ENCODE results near the gene OR2A12. TPM values are rescaled to one million over a fixed set of nuclear protein-coding genes. Genes with fewer than 3 reads are reported as not detected.

Gene OR2A12
- total and polyA plus RNA-seq, 12 donors = not detected

GRCh38 chr7:144086730-144087129 lies 652 bp downstream of the OR2A12 start:
- intact Hi-C loops (cut with DNase I) = no loop called here
- no peaks in the 10 kb centered on the region for H3K36me3 ChIP-seq (replicated peaks in 1 of 2)
- no peak for DNase-seq
- H3K4me1 ChIP-seq (replicated peaks in 1 of 2) = no peaks in the 10 kb centered on the region
- no peak for TF ChIP-seq CTCF (IDR thresholded peaks at IDR 0.05)
- TF ChIP-seq POLR2A (IDR thresholded peaks at IDR 0.05) = no peak
- WGBS, 4 donors = 57 to 68% (median 63%) methylated on average over 4 of the region's 4 CpGs
- no peaks in the 10 kb centered on the region for H3K9me3 ChIP-seq (replicated peaks in 1 of 3)
- no peak overlapping the region for H3K27ac ChIP-seq
- no peak overlapping the region for H3K4me3 ChIP-seq
- peaks cover 4% of the 10 kb centered on the region for H3K27me3 ChIP-seq

- no peaks in the 10 kb centered on the region for H3K36me3 ChIP-seq (replicated peaks in 1 of 2)
- no peaks in the 10 kb centered on the region for H3K9me3 ChIP-seq (replicated peaks in 1 of 3)
- intact Hi-C loops (cut with DNase I) = no loop called here
- peaks cover 4% of the 10 kb centered on the region for H3K27me3 ChIP-seq
- 59 to 71% (median 71%) methylated on average over 1 of the region's 1 CpG for WGBS, 4 donors
- DNase-seq = no peak
- TF ChIP-seq POLR2A (IDR thresholded peaks at IDR 0.05) = no peak
- TF ChIP-seq CTCF (IDR thresholded peaks at IDR 0.05) = no peak
- no peak overlapping the region for H3K27ac ChIP-seq
- no peak overlapping the region for H3K4me3 ChIP-seq
- H3K4me1 ChIP-seq (replicated peaks in 1 of 2) = no peaks in the 10 kb centered on the region
These were observed 1.2 kb downstream of the OR2A12 start for GRCh38 chr7:144087230-144087629.

GRCh38 chr7:144090667-144091066 lies 4.6 kb downstream of the OR2A12 start:
- Histone ChIP-seq H3K4me3 (no peak overlapping the region), H3K4me1 (replicated peaks in 1 of 2) (no peaks in the 10 kb centered on the region), H3K27me3 (peaks cover 4% of the 10 kb centered on the region), H3K36me3 (replicated peaks in 1 of 2) (no peaks in the 10 kb centered on the region), H3K27ac (no peak overlapping the region), H3K9me3 (replicated peaks in 1 of 3) (no peaks in the 10 kb centered on the region)
- no peak for TF ChIP-seq POLR2A (IDR thresholded peaks at IDR 0.05)
- 76 to 86% (median 81%) methylated on average over 3 of the region's 3 CpGs for WGBS, 4 donors
- DNase-seq = no peak
- intact Hi-C loops (cut with DNase I) = no loop called here

DNA sequence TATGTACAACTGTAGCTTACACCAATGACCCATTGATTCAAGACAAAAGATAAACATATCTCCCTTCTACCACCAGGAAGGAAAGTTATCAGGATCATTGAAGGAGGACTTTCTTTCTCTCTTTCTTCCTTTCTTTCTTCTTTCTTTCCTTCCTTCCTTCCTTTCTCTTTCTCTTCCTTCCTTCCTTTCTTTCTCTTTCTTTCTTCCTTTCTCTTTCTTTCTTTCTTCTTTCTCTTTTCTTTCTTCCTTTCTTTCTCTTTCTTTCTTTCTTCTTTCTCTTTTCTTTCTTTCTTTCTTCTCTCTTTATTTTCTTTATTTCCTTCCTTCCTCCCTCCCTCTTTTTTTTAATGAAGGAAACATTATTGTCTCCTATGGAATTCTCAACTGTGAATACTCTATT lies 12.7 kb downstream of the OR2A12 start:
- no peak overlapping the region for H3K27ac ChIP-seq
- H3K4me1 ChIP-seq (replicated peaks in 1 of 2) = no peaks in the 10 kb centered on the region
- no peaks in the 10 kb centered on the region for H3K36me3 ChIP-seq (replicated peaks in 1 of 2)
- no peak for DNase-seq
- intact Hi-C loops (cut with DNase I) = no loop called here
- no peak for TF ChIP-seq CTCF (IDR thresholded peaks at IDR 0.05)
- H3K4me3 ChIP-seq = no peak overlapping the region
- H3K9me3 ChIP-seq (replicated peaks in 1 of 3) = no peaks in the 10 kb centered on the region
- H3K27me3 ChIP-seq = no peaks in the 10 kb centered on the region

DNA sequence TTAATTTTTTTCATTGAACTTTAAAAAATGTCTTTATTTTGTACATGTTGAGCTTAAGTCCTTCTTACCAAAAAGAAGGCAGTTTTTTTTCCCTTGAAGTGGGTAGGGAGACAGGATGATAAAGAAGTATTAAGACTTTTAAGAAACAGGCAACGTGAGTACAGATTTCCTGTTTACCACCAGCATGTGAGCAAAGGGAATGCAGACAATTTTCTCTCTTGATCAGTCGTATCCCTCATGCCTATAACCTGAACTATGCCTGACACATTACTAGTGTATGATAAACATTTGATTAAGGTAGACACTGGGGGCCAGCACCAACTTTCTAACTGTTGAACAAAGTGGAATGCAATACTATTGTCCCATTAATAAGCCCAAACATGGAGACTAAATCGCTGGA lies 14.5 kb downstream of the OR2A12 start:
- no peaks in the 10 kb centered on the region for H3K27me3 ChIP-seq
- H3K27ac ChIP-seq = no peak overlapping the region
- TF ChIP-seq POLR2A (IDR thresholded peaks at IDR 0.05) (no peak), CTCF (IDR thresholded peaks at IDR 0.05) (no peak)
- no peak for DNase-seq
- H3K36me3 ChIP-seq (replicated peaks in 1 of 2) = no peaks in the 10 kb centered on the region
- intact Hi-C loops (cut with DNase I) = no loop called here
- 46 to 59% (median 54%) methylated on average over 3 of the region's 3 CpGs for WGBS, 4 donors
- no peaks in the 10 kb centered on the region for H3K9me3 ChIP-seq (replicated peaks in 1 of 3)
- H3K4me3 ChIP-seq = no peak overlapping the region
- no peaks in the 10 kb centered on the region for H3K4me1 ChIP-seq (replicated peaks in 1 of 2)

Measured in adrenal gland (tissue), 12 donors.